T-helper 1 cell treated with Interleukin-12 subunit alpha and Interleukin-12 subunit beta and Interleukin-4 antibody, amounts not matched to agents 30 μg/mL and 1 μg/mL, for 36 hours (primary cell): Measurements from ENCODE around the gene SWT1.
"Not testable (repeated sequence)": the region's sequence is repeated elsewhere in the genome, so short reads cannot be mapped to it uniquely, and the experiment has no call there.

Experiments used
- H3K27ac Mint-ChIP-seq: one replicate; pipeline ENCODE4 v1.8.0; 2021; ENCODE audit warnings: mild to moderate bottlenecking, mixed read lengths
- H3K27me3 Mint-ChIP-seq: one replicate; pipeline ENCODE4 v1.8.0; 2021; ENCODE audit warnings: low read depth, mixed read lengths
- H3K36me3 Mint-ChIP-seq: one replicate; pipeline ENCODE4 v1.8.0; 2021; ENCODE audit warnings: low read depth, mixed read lengths
- H3K4me1 Mint-ChIP-seq: one replicate; pipeline ENCODE4 v1.8.0; 2021; ENCODE audit warnings: low read depth, mixed read lengths
- H3K4me3 Mint-ChIP-seq: one replicate; pipeline ENCODE4 v1.8.0; 2021; ENCODE audit warnings: mild to moderate bottlenecking, moderate library complexity, mixed read lengths
- H3K9me3 Mint-ChIP-seq: one replicate; pipeline ENCODE4 v1.8.0; 2021; ENCODE audit warnings: mixed read lengths

Gene SWT1

GRCh38 chr1:185321653-185322221 lies 164.8 kb downstream of the SWT1 start:
- not testable (repeated sequence) for H3K27me3 Mint-ChIP-seq, H3K9me3 Mint-ChIP-seq, H3K27ac Mint-ChIP-seq, H3K4me3 Mint-ChIP-seq
- peaks cover 20% of the 10 kb centered on the region for H3K36me3 Mint-ChIP-seq
- peaks cover 20% of the 10 kb centered on the region for H3K4me1 Mint-ChIP-seq

- no peak overlapping the region for H3K27ac Mint-ChIP-seq
- no peak overlapping the region for H3K4me3 Mint-ChIP-seq
- H3K9me3 Mint-ChIP-seq = no peaks in the 10 kb centered on the region
- no peaks in the 10 kb centered on the region for H3K27me3 Mint-ChIP-seq
- H3K36me3 Mint-ChIP-seq = peaks cover 23% of the 10 kb centered on the region
- peaks cover 17% of the 10 kb centered on the region for H3K4me1 Mint-ChIP-seq
Measured at GRCh38 chr1:185322636-185323035, 165.7 kb downstream of the SWT1 start.

DNA sequence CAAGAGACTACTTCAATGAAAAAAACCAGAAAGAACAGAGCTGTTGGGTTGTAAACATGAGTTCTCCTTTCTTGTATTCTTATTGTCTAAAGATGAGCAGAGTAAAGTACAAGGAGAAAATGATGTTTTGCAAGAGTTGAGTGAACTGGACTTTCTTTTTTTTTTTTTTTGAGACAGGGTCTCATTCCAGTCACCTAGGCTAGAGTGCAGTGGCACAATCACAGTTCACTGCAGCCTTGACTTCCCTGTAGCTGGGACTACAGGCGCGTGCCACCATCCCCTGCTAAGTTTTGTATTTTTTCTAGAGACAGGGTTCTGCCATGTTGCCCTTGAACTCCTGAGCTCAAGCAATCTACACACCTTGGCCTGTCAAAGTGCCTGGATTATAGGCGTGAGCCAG lies 167.2 kb downstream of the SWT1 start:
- peaks cover 14% of the 10 kb centered on the region for H3K4me1 Mint-ChIP-seq
- H3K9me3 Mint-ChIP-seq = peaks cover 15% of the 10 kb centered on the region
- H3K36me3 Mint-ChIP-seq = peaks cover 32% of the 10 kb centered on the region
- H3K4me3 Mint-ChIP-seq = no peak overlapping the region
- no peaks in the 10 kb centered on the region for H3K27me3 Mint-ChIP-seq
- no peak overlapping the region for H3K27ac Mint-ChIP-seq

- Mint-ChIP-seq H3K27ac (no peak overlapping the region), H3K36me3 (peaks cover 28% of the 10 kb centered on the region), H3K27me3 (no peaks in the 10 kb centered on the region), H3K9me3 (peaks cover 15% of the 10 kb centered on the region), H3K4me3 (no peak overlapping the region), H3K4me1 (peaks cover 9% of the 10 kb centered on the region)
Measured at GRCh38 chr1:185325413-185325812, 168.4 kb downstream of the SWT1 start.

DNA sequence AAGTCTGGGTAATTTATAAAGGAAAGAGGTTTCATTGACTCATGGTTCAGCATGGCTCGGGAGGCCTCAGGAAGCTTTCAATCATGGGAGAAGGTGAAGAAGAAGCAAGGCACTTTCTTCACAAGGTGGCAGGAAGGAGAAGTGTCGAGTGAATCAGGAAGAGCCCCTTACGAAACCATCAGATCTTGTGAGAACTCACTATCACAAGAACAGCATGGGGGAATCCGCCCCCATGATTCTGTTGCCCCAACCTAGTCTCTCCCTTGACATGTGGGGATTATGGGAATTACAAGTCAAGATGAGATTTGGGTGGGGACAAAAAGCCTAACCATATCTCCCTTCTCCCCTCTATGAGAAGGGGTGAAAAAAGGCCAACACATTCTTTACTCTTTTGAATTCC lies 171.3 kb downstream of the SWT1 start:
- no peak overlapping the region for H3K4me3 Mint-ChIP-seq
- no peaks in the 10 kb centered on the region for H3K27me3 Mint-ChIP-seq
- peaks cover 9% of the 10 kb centered on the region for H3K4me1 Mint-ChIP-seq
- no peak overlapping the region for H3K27ac Mint-ChIP-seq
- peaks cover 15% of the 10 kb centered on the region for H3K9me3 Mint-ChIP-seq
- peaks cover 14% of the 10 kb centered on the region for H3K36me3 Mint-ChIP-seq

DNA sequence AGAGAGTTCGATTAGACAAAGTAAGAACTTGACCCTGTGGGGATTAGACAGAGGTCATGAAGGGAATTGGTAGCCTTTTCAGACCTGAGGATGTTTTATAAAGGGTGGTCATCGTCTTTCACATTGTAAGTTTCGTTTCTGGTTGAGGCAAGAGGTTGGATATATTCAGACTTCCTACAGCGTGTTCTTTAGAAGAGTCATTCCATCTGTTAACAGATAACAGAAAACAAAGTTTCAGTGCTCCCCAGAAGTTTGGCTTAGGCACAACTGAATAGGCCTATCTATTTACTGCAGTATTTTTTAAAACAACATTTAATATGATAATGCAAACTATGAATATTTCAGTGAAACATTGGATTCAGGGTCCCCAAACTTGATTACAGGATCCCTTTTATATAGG lies 177.2 kb downstream of the SWT1 start:
- no peaks in the 10 kb centered on the region for H3K27me3 Mint-ChIP-seq

GRCh38 chr1:185337246-185337645 lies 180.3 kb downstream of the SWT1 start:
- Mint-ChIP-seq H3K27ac (no peak overlapping the region), H3K9me3 (no peaks in the 10 kb centered on the region), H3K27me3 (no peaks in the 10 kb centered on the region), H3K4me1 (peaks cover 33% of the 10 kb centered on the region), H3K36me3 (peaks cover 13% of the 10 kb centered on the region), H3K4me3 (no peak overlapping the region)

More for the DNA sequence above, 177.2 kb downstream of the SWT1 start:
- Mint-ChIP-seq H3K4me3 (no peak overlapping the region), H3K27ac (no peak overlapping the region), H3K4me1 (peaks cover 19% of the 10 kb centered on the region), H3K36me3 (peaks cover 7% of the 10 kb centered on the region), H3K9me3 (no peaks in the 10 kb centered on the region)

DNA sequence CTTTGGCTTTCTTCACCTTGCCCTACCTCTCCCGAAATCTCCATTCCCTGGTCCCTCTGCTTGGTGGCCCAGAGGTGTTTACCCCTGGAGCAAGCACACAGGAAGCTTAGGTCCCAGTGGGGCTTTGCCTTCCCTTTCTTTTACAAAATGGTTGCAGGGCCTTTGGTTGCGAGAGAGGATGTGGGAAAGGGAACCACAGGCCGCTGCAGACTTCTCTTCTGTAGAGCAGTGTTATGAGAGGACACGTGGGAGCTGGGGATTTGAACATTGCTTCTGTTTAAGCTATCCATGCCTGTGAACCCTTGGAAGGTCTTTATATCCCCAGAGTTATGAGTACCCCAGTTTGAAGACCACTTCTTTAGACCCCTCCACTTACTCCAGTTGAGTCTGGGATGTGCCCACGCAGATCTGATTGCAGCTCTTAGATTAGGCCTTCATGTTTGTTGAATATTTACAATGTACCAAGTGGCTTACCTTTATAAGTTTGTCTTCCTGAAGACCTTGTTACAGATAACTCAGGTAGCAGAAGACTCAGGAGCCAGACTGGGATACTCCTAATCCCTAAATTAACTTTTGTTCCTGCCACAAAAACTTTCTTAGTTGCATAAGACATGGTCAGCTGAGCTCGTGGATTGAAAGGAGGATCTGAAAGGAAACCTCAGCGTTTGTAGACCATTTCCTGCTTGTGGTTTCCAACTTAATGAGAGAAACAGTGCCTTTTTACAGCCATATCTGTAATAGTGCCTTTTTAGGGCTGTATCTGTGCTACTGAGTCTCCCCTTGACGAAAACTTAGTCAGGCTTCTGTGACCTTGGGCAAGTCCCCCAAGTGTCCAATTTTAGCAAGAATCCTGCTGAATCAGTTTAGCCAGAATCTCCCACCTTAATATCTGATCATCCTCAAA lies 182.0 kb downstream of the SWT1 start:
- H3K4me3 Mint-ChIP-seq = peak overlapping the region; percentile 49
- H3K27ac Mint-ChIP-seq = peak overlapping the region; percentile 55
- H3K4me1 Mint-ChIP-seq = peaks cover 33% of the 10 kb centered on the region
- peaks cover 11% of the 10 kb centered on the region for H3K36me3 Mint-ChIP-seq
- H3K9me3 Mint-ChIP-seq = no peaks in the 10 kb centered on the region
- H3K27me3 Mint-ChIP-seq = no peaks in the 10 kb centered on the region

- H3K27me3 Mint-ChIP-seq = no peaks in the 10 kb centered on the region
- no peaks in the 10 kb centered on the region for H3K9me3 Mint-ChIP-seq
Measured at GRCh38 chr1:185341196-185341781, 184.3 kb downstream of the SWT1 start.

More at GRCh38 chr1:185341196-185341781, 184.3 kb downstream of the SWT1 start:
- Mint-ChIP-seq H3K4me3 (no peak overlapping the region), H3K4me1 (peaks cover 43% of the 10 kb centered on the region), H3K36me3 (peaks cover 8% of the 10 kb centered on the region), H3K27ac (no peak overlapping the region)
